HepG2 (cell line): ENCODE results near the gene ZNF853. TPM values are rescaled to one million over a fixed set of nuclear protein-coding genes. Genes with fewer than 3 reads are reported as not detected.

Experiments used
- MEIS1 ChIP-seq: sonication (generic); formaldehyde crosslinking; IDR thresholded peaks from 2 replicates; pipeline ENCODE4 v1.9.0; 2021; ENCODE audit warnings: mild to moderate bottlenecking, missing genetic modification reagents, moderate library complexity, borderline replicate concordance
- polyA plus RNA-seq, 8 experiments: library from polyadenylated mRNA; depleted of rRNA in 3 of 8; stranded (reverse) in 7 of 8; unstranded in 1 of 8; fragments of >200 nt; fragmentation: Illumina TruSeq in 4 of 8; extraction: Trizol in 4 of 8; gene quantifications; 2 replicates each; pipeline versions ENCODE4 v1.2.1 to v1.2.3, GENCODE V29; 2011 to 2016; ENCODE audit warnings: low read depth in 4 of 8, missing spikeins in 1 of 8, mixed read lengths in 1 of 8; ENCODE audit not compliant: insufficient read depth in 1 of 8
- total RNA-seq, 5 experiments: library from RNA; depleted of rRNA; stranded (reverse); fragments of >200 nt; fragmentation: Illumina TruSeq; extraction: Trizol; gene quantifications; 2 replicates each; pipeline ENCODE4 v1.2.3, GENCODE V29; 2016; ENCODE audit warnings: low read depth in 1 of 5
- TF ChIP-seq, protein P1 (sequence below): sonication (generic); formaldehyde crosslinking; IDR thresholded peaks from 2 replicates; pipeline ENCODE4 v1.5.0; 2020; ENCODE audit warnings: missing genetic modification reagents
- TF ChIP-seq, protein P2 (sequence below): sonication (generic); formaldehyde crosslinking; IDR thresholded peaks from 2 replicates; pipeline ENCODE4 v1.8.1; 2023; ENCODE audit warnings: mild to moderate bottlenecking, inconsistent platforms, moderate library complexity, missing genetic modification reagents, borderline replicate concordance
- TF ChIP-seq, protein P3 (sequence below): sonication (generic); formaldehyde crosslinking; IDR thresholded peaks from 2 replicates; pipeline ENCODE4 v1.5.0; 2020; ENCODE audit warnings: missing genetic modification reagents
- TF ChIP-seq, protein P4 (sequence below): sonication (generic); formaldehyde crosslinking; IDR thresholded peaks from 2 replicates; pipeline ENCODE4 v1.4.0; 2020; ENCODE audit warnings: mild to moderate bottlenecking, missing genetic modification reagents

The ZNF853 gene
- total and polyA plus RNA-seq, 2 of the 13 experiments (the other 11 are each of a cell fraction or from before 2014, with no cell fraction given) = 2.1 to 6.2 TPM

DNA sequence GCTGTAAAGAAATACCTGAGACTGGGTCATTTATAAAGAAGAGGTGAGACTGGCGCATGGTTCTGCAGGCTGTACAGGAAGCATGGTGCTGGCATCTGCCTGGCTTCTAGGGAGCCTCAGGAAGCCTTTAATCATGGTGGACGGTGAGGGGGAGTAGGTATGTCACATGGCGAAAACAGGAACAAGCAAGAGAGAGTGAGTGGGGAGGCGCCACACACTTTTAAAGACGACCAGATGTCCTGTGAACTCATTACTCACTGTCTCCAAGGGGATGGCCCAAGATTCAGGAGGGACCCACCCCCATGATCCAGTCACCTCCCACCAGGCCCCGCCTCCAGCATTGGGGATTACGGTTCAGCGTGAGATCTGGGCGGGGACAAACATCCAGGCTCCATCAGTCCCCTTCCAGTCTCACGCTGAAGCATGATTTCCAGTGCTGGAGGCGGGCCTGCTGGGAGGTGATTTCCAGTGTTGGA lies 24.9 kb downstream of the ZNF853 start (continued):
- TF ChIP-seq, protein P1, sequence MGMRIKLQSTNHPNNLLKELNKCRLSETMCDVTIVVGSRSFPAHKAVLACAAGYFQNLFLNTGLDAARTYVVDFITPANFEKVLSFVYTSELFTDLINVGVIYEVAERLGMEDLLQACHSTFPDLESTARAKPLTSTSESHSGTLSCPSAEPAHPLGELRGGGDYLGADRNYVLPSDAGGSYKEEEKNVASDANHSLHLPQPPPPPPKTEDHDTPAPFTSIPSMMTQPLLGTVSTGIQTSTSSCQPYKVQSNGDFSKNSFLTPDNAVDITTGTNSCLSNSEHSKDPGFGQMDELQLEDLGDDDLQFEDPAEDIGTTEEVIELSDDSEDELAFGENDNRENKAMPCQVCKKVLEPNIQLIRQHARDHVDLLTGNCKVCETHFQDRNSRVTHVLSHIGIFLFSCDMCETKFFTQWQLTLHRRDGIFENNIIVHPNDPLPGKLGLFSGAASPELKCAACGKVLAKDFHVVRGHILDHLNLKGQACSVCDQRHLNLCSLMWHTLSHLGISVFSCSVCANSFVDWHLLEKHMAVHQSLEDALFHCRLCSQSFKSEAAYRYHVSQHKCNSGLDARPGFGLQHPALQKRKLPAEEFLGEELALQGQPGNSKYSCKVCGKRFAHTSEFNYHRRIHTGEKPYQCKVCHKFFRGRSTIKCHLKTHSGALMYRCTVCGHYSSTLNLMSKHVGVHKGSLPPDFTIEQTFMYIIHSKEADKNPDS (CRISPR knock-in tag) = no peak
- TF ChIP-seq MEIS1 (CRISPR knock-in tag) = no peak
- TF ChIP-seq, protein P2, sequence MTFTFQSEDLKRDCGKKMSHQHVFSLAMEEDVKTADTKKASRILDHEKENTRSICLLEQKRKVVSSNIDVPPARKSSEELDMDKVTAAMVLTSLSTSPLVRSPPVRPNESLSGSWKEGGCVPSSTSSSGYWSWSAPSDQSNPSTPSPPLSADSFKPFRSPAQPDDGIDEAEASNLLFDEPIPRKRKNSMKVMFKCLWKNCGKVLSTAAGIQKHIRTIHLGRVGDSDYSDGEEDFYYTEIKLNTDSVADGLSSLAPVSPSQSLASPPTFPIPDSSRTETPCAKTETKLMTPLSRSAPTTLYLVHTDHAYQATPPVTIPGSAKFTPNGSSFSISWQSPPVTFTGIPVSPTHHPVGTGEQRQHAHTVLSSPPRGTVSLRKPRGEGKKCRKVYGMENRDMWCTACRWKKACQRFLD (CRISPR knock-in tag) = no peak
- TF ChIP-seq, protein P3, sequence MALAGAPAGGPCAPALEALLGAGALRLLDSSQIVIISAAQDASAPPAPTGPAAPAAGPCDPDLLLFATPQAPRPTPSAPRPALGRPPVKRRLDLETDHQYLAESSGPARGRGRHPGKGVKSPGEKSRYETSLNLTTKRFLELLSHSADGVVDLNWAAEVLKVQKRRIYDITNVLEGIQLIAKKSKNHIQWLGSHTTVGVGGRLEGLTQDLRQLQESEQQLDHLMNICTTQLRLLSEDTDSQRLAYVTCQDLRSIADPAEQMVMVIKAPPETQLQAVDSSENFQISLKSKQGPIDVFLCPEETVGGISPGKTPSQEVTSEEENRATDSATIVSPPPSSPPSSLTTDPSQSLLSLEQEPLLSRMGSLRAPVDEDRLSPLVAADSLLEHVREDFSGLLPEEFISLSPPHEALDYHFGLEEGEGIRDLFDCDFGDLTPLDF (CRISPR knock-in tag) = no peak
- TF ChIP-seq, protein P4, sequence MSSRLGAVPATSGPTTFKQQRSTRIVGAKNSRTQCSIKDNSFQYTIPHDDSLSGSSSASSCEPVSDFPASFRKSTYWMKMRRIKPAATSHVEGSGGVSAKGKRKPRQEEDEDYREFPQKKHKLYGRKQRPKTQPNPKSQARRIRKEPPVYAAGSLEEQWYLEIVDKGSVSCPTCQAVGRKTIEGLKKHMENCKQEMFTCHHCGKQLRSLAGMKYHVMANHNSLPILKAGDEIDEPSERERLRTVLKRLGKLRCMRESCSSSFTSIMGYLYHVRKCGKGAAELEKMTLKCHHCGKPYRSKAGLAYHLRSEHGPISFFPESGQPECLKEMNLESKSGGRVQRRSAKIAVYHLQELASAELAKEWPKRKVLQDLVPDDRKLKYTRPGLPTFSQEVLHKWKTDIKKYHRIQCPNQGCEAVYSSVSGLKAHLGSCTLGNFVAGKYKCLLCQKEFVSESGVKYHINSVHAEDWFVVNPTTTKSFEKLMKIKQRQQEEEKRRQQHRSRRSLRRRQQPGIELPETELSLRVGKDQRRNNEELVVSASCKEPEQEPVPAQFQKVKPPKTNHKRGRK = no peak
